LNCAP (cell line): ENCODE data around the gene MPP2.

Source experiments
- CTCF ChIP-seq: fragments of 450-650 bp; IDR thresholded peaks from 2 replicates; pipeline ENCODE4 v1.5.1; 2017; ENCODE audit warnings: mild to moderate bottlenecking

MPP2 gene

DNA sequence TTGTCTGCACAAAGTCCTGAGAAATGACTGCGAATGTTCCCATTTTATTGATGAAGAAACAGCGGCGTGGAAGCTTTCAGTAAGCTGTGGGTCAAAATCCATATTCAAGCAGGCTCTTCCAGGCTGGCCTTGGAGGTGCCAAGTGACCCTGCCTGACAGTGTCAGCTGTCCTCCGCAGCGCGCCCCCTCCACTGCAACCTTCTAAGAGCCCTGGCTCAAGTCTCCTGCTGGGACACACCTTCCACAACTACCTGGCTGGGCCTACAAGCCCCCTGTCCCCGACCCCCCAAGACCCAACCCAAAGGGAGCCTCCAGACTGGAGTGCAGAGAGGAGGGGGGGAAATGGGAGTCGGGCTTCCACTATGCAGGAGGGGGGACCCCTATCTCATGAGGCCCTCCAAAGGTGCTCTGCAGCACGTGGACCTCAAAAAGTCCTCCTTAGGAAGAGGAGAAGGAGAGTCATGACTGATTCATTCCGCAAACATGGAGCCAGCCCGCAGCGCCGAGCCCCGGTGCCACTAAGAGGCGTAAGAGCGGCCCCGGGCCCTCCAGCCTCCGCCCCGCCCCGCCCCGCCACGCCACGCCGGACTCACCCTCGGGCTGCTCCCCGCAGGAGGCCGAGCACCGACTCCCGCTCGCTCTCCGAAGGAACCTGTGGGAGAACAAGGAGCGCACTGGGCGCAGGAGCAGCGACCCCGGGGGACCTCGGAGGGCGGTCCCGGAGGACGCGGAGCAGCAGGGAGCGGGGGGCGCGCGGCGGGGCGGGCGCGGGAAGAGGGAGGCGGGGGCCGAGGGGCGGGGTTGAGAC lies 75.0 kb downstream of the MPP2 start:
- TF ChIP-seq CTCF: no peak

DNA sequence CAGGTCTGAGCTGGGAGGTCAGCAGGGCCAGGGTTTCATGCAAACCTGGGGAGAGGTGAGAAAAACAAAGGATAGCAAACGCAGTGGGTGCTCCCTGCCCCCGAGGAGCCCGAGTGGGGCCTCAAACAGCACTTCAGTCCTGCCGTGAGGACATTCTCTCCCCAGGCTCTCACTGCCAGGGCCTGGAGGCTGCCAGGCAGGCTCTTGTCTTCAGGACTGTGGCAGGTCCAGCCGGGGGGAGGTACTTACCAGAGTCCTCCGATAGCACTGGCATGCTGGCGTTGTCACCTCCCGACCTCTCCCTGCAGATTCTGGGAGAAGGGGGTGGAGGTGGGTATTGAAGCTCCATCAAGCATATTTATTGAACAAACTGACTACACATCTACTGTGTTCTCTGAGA lies 75.7 kb downstream of the MPP2 start:
- no peak for TF ChIP-seq CTCF

- no peak for TF ChIP-seq CTCF
These were observed 76.7 kb downstream of the MPP2 start for GRCh38 chr17:43830510-43831140.

GRCh38 chr17:43829738-43830137 lies 77.6 kb downstream of the MPP2 start:
- no peak for TF ChIP-seq CTCF

DNA sequence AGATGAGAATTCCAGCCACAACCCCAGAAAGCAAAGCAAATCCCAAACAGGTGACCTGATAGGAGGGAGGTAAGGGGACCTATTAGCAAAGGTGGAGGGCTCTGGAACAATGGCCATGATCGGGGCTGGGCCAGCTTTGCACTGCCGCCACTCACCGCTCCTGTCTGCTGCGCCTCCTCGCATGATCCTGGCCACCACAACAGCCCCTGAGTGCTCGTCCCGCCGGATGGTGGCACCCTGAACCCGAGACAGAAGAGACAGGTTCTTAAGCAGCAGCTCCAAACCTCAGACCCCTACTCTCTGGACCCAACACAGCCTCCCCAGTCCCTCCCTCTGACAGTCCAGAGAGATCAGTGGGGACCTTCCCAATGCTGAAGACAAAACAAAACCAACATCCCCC lies 79.7 kb downstream of the MPP2 start:
- no peak for TF ChIP-seq CTCF

GRCh38 chr17:43826206-43826605 lies 81.1 kb downstream of the MPP2 start:
- no peak for TF ChIP-seq CTCF

- TF ChIP-seq CTCF: no peak
These were observed 81.8 kb downstream of the MPP2 start for GRCh38 chr17:43825567-43825966.
